Activated CD8-positive, alpha-beta T cell treated with anti-CD3 and anti-CD28 coated beads for 36 hours (primary cell): Measurements from ENCODE around the gene VCAN. TPM values are rescaled to one million over a fixed set of nuclear protein-coding genes. Genes with fewer than 3 reads are reported as not detected.
"Not testable (repeated sequence)": the region's sequence is repeated elsewhere in the genome, so short reads cannot be mapped to it uniquely, and the experiment has no call there.

ENCODE experiments used
- ATAC-seq: fragments of 200-7000 bp; cut with Tn5 transposase; one replicate; pipeline ENCODE4 v1.10.0; 2021; ENCODE audit warnings: mild to moderate bottlenecking, moderate library complexity
- CTCF ChIA-PET: fragments of 350-600 bp; sonication (Branson Sonifier 250); formaldehyde crosslinking; loops from one replicate; lab custom pipeline; 2021; ENCODE audit warnings: antibody characterized with exemption; lab: Charles Lee
- POLR2A ChIA-PET: fragments of 350-600 bp; sonication (Branson Sonifier 250); formaldehyde crosslinking; loops from one replicate; lab custom pipeline; 2021; ENCODE audit warnings: antibody characterized with exemption; lab: Charles Lee
- DNase-seq: peaks from one replicate; pipeline ENCODE4 v3.0.0-alpha.2; 2020
- H3K27ac Mint-ChIP-seq: one replicate; pipeline ENCODE4 v1.8.0; 2021; ENCODE audit warnings: mild to moderate bottlenecking, mixed read lengths
- H3K27me3 Mint-ChIP-seq: one replicate; pipeline ENCODE4 v1.8.0; 2021; ENCODE audit warnings: mixed read lengths
- H3K36me3 Mint-ChIP-seq: one replicate; pipeline ENCODE4 v1.8.0; 2021; ENCODE audit warnings: low read depth, mixed read lengths
- H3K4me1 Mint-ChIP-seq: one replicate; pipeline ENCODE4 v1.8.0; 2021; ENCODE audit warnings: low read depth, mixed read lengths
- H3K4me3 Mint-ChIP-seq: one replicate; pipeline ENCODE4 v1.8.0; 2021; ENCODE audit warnings: mild to moderate bottlenecking, moderate library complexity, mixed read lengths
- H3K9me3 Mint-ChIP-seq: one replicate; pipeline ENCODE4 v1.8.0; 2021; ENCODE audit warnings: mixed read lengths
- CTCF ChIP-seq: fragments of 200-600 bp; IDR thresholded peaks from one replicate; pipeline ENCODE4 v1.8.0; 2022; ENCODE audit warnings: antibody characterized with exemption, mild to moderate bottlenecking
- intact Hi-C: fragments of 100-400 bp; cut with micrococcal nuclease; formaldehyde crosslinking; loops from one replicate; pipeline ENCODE4 v1.10.0; 2022
- total RNA-seq, 2 experiments: library from RNA; stranded (reverse); gene quantifications; one replicate each; pipeline ENCODE4 v1.2.3, GENCODE V29; 2021

VCAN gene
- total RNA-seq, 2 experiments from 2014 or later, result not detected

GRCh38 chr5:83430130-83431010 lies 41.2 kb upstream of the VCAN start:
- peak; percentile 76 for TF ChIP-seq CTCF
- intact Hi-C loops, result loop anchor here (5.0 kb wide), 1 partner anchor 1078 kb away; no protein-coding TSS in a partner anchor
- H3K9me3 Mint-ChIP-seq, result no peaks in the 10 kb centered on the region
- DNase-seq (peak; percentile 70), ATAC-seq (peak; percentile 79)
- no peaks in the 10 kb centered on the region for H3K36me3 Mint-ChIP-seq
- H3K4me3 Mint-ChIP-seq, result no peak overlapping the region
- ChIA-PET POLR2A (no interaction called here), CTCF (interaction anchor here (0.7 to 1.6 kb wide), 20 partner anchors 9 to 1117 kb away, joined by 3 to 9 read pairs (median 3); partner anchors contain the start of gene VCAN)
- no peaks in the 10 kb centered on the region for H3K4me1 Mint-ChIP-seq
- no peak overlapping the region for H3K27ac Mint-ChIP-seq
- H3K27me3 Mint-ChIP-seq, result peaks cover 2% of the 10 kb centered on the region

DNA sequence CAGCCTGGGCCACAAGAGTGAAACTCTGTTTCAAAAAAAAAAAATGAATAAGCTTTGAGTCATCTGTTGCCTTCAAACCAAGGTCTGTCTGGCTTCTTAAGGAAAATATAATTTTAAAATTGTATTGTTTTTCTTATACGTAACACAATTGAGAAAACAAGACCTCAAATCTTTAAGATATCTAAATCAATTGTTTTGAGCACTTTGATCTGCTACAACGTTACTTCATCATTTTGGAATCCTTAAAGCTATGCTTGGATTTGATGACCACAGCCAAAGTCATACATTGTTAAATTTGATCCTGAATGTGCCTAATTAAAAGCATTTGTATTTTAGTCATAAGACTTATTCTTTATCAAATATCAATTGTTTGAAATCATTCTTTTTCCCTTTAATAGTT lies 37.7 kb upstream of the VCAN start:
- H3K9me3 Mint-ChIP-seq, result no peaks in the 10 kb centered on the region
- DNase-seq, result no peak
- H3K27me3 Mint-ChIP-seq, result peaks cover 2% of the 10 kb centered on the region
- no peak overlapping the region for H3K4me3 Mint-ChIP-seq
- no peaks in the 10 kb centered on the region for H3K36me3 Mint-ChIP-seq
- ChIA-PET CTCF (no interaction called here), POLR2A (no interaction called here)
- no peaks in the 10 kb centered on the region for H3K4me1 Mint-ChIP-seq
- intact Hi-C loops, result loop anchor here (5.0 kb wide), 1 partner anchor 1082 kb away; no protein-coding TSS in a partner anchor
- ATAC-seq, result no peak
- TF ChIP-seq CTCF, result no peak
- no peak overlapping the region for H3K27ac Mint-ChIP-seq

DNA sequence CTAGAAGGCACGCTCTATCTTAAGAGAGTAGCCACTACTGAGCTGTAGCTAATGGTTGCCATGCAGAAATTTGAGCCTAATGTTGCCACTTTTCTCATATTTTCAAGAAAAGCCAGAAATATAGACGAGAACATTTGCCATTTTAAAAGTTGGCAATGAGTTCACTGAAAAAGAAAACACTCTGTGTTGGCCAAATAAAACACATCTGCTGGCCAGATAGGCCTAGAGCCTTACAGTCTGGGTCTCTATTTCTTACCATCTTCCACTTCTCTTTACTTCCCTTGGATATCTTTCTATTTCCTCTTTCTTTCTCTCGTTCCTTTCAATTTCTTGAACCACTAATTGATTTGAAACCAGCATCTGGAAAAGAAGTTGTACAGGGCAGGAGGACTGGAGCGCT lies 36.6 kb upstream of the VCAN start:
- intact Hi-C loops, result loop anchor here (5.0 kb wide), 1 partner anchor 1083 kb away; no protein-coding TSS in a partner anchor
- Mint-ChIP-seq H3K4me1 (no peaks in the 10 kb centered on the region), H3K36me3 (no peaks in the 10 kb centered on the region), H3K4me3 (no peak overlapping the region), H3K9me3 (no peaks in the 10 kb centered on the region), H3K27me3 (peaks cover 2% of the 10 kb centered on the region), H3K27ac (no peak overlapping the region)
- CTCF ChIA-PET, result interaction anchor here (1.0 kb wide), 1 partner anchor 15 kb away, joined by 3 read pairs; no protein-coding TSS in a partner anchor
- POLR2A ChIA-PET, result no interaction called here
- no peak for TF ChIP-seq CTCF
- no peak for ATAC-seq
- no peak for DNase-seq

DNA sequence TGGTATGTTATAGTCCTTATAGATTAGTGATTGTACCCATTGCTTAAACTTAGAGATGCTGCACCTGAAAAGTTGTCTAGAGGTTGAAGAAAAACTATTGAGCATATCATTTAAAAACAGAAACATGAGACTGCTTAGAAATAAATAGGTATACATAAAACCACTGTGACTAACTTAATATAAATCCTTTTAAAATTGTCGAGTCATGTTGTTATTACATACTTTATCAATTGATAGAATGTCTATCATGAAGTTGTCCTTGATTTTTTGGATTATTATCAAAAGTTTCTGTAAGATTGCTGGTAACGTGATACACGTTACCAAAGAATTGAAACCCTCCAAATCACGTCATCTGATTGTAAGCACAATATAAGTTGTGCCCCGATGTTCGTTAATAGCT lies 35.3 kb upstream of the VCAN start:
- H3K27ac Mint-ChIP-seq, result no peak overlapping the region
- H3K4me3 Mint-ChIP-seq, result no peak overlapping the region
- intact Hi-C loops, result no loop called here
- ChIA-PET POLR2A (no interaction called here), CTCF (no interaction called here)
- peaks cover 2% of the 10 kb centered on the region for H3K27me3 Mint-ChIP-seq
- ATAC-seq (no peak), DNase-seq (no peak)
- H3K36me3 Mint-ChIP-seq, result no peaks in the 10 kb centered on the region
- no peak for TF ChIP-seq CTCF
- no peaks in the 10 kb centered on the region for H3K4me1 Mint-ChIP-seq
- H3K9me3 Mint-ChIP-seq, result no peaks in the 10 kb centered on the region

GRCh38 chr5:83437697-83438096 lies 33.8 kb upstream of the VCAN start:
- POLR2A ChIA-PET, result interaction anchor here (0.8 kb wide), 1 partner anchor 80 kb away, joined by 3 read pairs; no protein-coding TSS in a partner anchor
- H3K36me3 Mint-ChIP-seq, H3K4me1 Mint-ChIP-seq, H3K27me3 Mint-ChIP-seq, H3K27ac Mint-ChIP-seq, intact Hi-C loops, H3K9me3 Mint-ChIP-seq, DNase-seq, CTCF ChIA-PET, H3K4me3 Mint-ChIP-seq, ATAC-seq: not testable (repeated sequence)
